DOHH2 (cell line): ENCODE results near the gene LGALS3.

Experiments
- CTCF ChIP-seq: fragments of 200-600 bp; sonication (generic); IDR thresholded peaks from one replicate; pipeline ENCODE4 v1.5.1; 2014; ENCODE audit warnings: antibody characterized with exemption, mild to moderate bottlenecking, low read depth, low read length; ENCODE audit not compliant: poor library complexity, severe bottlenecking
- EZH2phosphoT487 ChIP-seq: fragments of 200-600 bp; sonication (generic); IDR thresholded peaks from 2 replicates; pipeline ENCODE4 v1.6.1; 2017; ENCODE audit warnings: borderline replicate concordance, mild to moderate bottlenecking, antibody characterized with exemption, low read length, moderate library complexity, mixed read lengths

- TF ChIP-seq CTCF (no peak), EZH2phosphoT487 (no peak)
These were observed 44.5 kb upstream of the LGALS3 start for GRCh38 chr14:55084401-55085059.
